ENCODE measurements around the gene GJB5. TPM values are rescaled to one million over a fixed set of nuclear protein-coding genes. Genes with fewer than 3 reads are reported as not detected.

Gene GJB5
- total and polyA plus RNA-seq, 9 of the 15 experiments (the other 6 are each of a cell fraction or from before 2014, with no cell fraction given): 0.04 TPM; not detected in 8

DNA sequence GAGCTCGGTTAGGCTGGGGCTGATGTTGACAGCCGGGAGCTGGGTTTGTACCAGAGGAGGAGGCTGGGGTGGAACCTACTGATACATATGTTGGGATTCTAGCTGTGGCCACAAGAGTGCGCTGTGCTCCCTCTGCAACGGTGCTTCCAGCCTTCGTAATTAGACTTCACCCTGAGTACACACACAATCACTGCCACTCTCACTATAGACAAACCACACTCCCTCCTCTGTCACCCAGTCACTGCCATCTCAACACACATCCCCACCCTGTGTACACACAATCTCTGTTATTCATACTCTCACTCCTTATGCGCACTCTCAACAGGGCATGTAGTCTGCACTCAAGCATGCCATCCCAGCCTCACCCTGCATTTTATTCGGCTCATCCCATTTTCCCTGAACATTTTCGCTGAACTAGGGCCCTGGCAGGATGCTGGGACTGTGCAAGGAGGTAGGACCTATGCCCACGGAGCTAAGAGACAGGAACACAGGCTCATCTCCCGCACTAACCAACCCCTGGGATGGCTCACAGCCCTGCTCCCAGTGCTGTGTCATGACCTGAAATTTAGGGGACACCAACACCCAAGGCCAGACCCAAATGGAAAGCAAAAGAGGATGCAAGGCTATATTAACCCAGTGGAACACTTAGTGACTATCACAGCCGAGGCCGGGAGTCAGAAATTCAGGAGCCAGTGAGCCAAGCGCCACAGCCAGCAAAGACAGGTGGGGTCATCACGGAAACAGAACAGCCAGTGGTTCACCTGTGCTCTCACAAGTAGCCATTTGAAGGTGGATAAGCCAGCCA is 31.9 kb downstream of the GJB5 start (continued):
- TF ChIP-seq HDAC1 (IDR thresholded peaks at IDR 0.05) (peak in 1 of 2 experiments; percentile 48; a peak in 1 of 4 replicates), ZNF41 (CRISPR knock-in tag; conservative IDR thresholded peaks at IDR 0.05) (no peak), CCNT2 (IDR thresholded peaks at IDR 0.05; ENCODE audit: borderline replicate concordance, extremely low read depth, insufficient read length, low read depth, low read length) (no peak), TCF3 (CRISPR knock-in tag; IDR thresholded peaks at IDR 0.05) (no peak), MTA1 (IDR thresholded peaks at IDR 0.05; ENCODE audit: borderline replicate concordance) (no peak), ZNF124 (CRISPR knock-in tag; IDR thresholded peaks at IDR 0.05) (no peak), LEF1 (IDR thresholded peaks at IDR 0.05) (no peak)
- TF ChIP-seq, protein P1, sequence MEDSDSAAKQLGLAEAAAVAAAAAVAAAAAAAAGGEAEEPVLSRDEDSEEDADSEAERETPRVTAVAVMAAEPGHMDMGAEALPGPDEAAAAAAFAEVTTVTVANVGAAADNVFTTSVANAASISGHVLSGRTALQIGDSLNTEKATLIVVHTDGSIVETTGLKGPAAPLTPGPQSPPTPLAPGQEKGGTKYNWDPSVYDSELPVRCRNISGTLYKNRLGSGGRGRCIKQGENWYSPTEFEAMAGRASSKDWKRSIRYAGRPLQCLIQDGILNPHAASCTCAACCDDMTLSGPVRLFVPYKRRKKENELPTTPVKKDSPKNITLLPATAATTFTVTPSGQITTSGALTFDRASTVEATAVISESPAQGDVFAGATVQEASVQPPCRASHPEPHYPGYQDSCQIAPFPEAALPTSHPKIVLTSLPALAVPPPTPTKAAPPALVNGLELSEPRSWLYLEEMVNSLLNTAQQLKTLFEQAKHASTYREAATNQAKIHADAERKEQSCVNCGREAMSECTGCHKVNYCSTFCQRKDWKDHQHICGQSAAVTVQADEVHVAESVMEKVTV (CRISPR knock-in tag; IDR thresholded peaks at IDR 0.05): peak; percentile 84
- TF ChIP-seq, protein P2, sequence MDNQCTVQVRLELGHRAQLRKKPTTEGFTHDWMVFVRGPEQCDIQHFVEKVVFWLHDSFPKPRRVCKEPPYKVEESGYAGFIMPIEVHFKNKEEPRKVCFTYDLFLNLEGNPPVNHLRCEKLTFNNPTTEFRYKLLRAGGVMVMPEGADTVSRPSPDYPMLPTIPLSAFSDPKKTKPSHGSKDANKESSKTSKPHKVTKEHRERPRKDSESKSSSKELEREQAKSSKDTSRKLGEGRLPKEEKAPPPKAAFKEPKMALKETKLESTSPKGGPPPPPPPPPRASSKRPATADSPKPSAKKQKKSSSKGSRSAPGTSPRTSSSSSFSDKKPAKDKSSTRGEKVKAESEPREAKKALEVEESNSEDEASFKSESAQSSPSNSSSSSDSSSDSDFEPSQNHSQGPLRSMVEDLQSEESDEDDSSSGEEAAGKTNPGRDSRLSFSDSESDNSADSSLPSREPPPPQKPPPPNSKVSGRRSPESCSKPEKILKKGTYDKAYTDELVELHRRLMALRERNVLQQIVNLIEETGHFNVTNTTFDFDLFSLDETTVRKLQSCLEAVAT (IDR thresholded peaks at IDR 0.05): 0 out of 4 replicates have a peak, but pooled peaks of 1 of the 2 experiments have one; percentile 30
- TF ChIP-seq, protein P3, sequence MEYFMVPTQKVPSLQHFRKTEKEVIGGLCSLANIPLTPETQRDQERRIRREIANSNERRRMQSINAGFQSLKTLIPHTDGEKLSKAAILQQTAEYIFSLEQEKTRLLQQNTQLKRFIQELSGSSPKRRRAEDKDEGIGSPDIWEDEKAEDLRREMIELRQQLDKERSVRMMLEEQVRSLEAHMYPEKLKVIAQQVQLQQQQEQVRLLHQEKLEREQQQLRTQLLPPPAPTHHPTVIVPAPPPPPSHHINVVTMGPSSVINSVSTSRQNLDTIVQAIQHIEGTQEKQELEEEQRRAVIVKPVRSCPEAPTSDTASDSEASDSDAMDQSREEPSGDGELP (CRISPR knock-in tag; IDR thresholded peaks at IDR 0.05; ENCODE audit: borderline replicate concordance): peak; percentile 32; the same call in 1 of the 2 replicates

All from K562 (cell line).